ENCODE measurements around the gene OSCAR.

The OSCAR gene, protein sequence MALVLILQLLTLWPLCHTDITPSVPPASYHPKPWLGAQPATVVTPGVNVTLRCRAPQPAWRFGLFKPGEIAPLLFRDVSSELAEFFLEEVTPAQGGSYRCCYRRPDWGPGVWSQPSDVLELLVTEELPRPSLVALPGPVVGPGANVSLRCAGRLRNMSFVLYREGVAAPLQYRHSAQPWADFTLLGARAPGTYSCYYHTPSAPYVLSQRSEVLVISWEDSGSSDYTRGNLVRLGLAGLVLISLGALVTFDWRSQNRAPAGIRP

GRCh38 chr19:54100561-54100960 lies at the start of gene OSCAR:
OSCAR (minus strand) TSS chr19:54100803; CDS start chr19:54100792, 11 bp downstream.
- no peak within 1 kb of the TSS for H3K4me3 ChIP-seq (ENCODE audit: low read length)
- H3K27me3 ChIP-seq (ENCODE audit: control insufficient read depth, insufficient read depth, low read length): no peaks in the 10 kb centered on the region
- no peaks in the 10 kb centered on the region for H3K4me1 ChIP-seq (ENCODE audit: control insufficient read depth, insufficient read depth, low read length)
- no peak for DNase-seq (ENCODE audit: low read depth, low spot score)
- H3K36me3 ChIP-seq (ENCODE audit: control insufficient read depth, insufficient read depth, low read length): no peaks in the 10 kb centered on the region
- H3K9me3 ChIP-seq (ENCODE audit: control insufficient read depth, insufficient read depth, low read length): no peaks in the 10 kb centered on the region
- no peak within 1 kb of the TSS for H3K27ac ChIP-seq (ENCODE audit: low read length)
- WGBS (ENCODE audit: insufficient coverage, insufficient read length): no CpG with 5 or more reads among the region's 5 CpGs

DNA sequence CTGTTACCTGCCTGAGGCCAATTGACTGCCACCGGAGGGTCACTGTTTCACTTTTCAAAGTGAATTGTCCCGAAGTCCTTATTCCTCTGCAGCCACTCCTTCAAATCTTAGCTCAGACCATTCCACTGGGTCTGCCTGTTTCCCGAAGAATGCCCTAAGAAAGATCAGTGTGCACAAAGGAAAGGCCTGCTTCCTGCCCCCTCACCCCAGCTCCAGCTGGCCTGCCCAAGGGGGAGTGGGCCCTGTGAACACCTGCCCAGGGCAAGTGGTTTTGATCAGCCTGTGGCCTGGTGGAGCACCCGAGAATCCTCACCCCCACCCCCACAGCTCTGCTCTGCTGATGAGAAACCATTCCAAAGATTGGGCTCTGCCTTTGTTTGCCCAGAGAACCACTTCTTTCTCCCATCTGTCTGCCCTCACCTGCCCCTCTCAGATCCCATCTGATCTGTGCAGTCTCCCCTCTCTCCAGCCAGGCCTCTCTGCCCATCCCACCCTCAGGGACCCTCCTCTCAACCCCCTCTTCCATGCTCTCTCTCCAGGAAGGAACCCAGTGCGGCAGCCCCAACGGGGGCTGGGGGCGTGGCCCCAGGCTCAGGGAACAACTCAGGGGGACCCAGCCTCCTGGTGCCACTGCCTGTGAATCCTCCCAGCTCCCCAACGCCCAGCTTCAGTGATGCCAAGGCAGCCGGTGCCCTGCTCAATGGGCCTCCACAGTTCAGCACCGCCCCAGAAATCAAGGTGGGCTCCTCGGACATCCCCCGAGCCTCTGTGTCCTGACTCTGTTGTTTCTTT lies 48.6 kb upstream of the OSCAR start:
- DNase-seq (ENCODE audit: low read depth, low spot score): no peak
- Histone ChIP-seq H3K9me3 (ENCODE audit: control insufficient read depth, insufficient read depth, low read length) (no peaks in the 10 kb centered on the region), H3K4me1 (ENCODE audit: control insufficient read depth, insufficient read depth, low read length) (no peaks in the 10 kb centered on the region), H3K27ac (ENCODE audit: low read length) (no peak overlapping the region), H3K36me3 (ENCODE audit: control insufficient read depth, insufficient read depth, low read length) (peaks cover 81% of the 10 kb centered on the region), H3K27me3 (ENCODE audit: control insufficient read depth, insufficient read depth, low read length) (no peaks in the 10 kb centered on the region), H3K4me3 (ENCODE audit: low read length) (no peak overlapping the region)
- no CpG with 5 or more reads among the region's 12 CpGs for WGBS (ENCODE audit: insufficient coverage, insufficient read length)

DNA sequence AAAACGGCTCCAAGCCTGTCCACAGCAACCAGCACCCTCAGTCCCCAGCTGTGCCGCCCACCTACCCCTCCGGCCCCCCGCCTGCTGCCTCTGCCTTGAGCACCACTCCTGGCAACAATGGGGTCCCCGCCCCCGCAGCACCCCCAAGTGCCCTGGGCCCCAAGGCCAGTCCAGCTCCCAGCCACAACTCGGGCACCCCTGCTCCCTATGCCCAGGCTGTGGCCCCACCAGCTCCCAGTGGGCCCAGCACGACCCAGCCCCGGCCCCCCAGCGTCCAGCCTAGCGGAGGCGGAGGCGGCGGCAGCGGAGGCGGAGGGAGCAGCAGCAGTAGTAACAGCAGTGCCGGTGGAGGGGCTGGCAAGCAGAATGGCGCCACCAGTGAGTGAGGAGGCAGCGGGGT lies 47.6 kb upstream of the OSCAR start:
- no peaks in the 10 kb centered on the region for H3K4me1 ChIP-seq (ENCODE audit: control insufficient read depth, insufficient read depth, low read length)
- no peak for DNase-seq (ENCODE audit: low read depth, low spot score)
- H3K4me3 ChIP-seq (ENCODE audit: low read length): no peak overlapping the region
- H3K36me3 ChIP-seq (ENCODE audit: control insufficient read depth, insufficient read depth, low read length): peaks cover 82% of the 10 kb centered on the region
- no CpG with 5 or more reads among the region's 19 CpGs for WGBS (ENCODE audit: insufficient coverage, insufficient read length)
- no peak overlapping the region for H3K27ac ChIP-seq (ENCODE audit: low read length)
- no peaks in the 10 kb centered on the region for H3K9me3 ChIP-seq (ENCODE audit: control insufficient read depth, insufficient read depth, low read length)
- no peaks in the 10 kb centered on the region for H3K27me3 ChIP-seq (ENCODE audit: control insufficient read depth, insufficient read depth, low read length)

DNA sequence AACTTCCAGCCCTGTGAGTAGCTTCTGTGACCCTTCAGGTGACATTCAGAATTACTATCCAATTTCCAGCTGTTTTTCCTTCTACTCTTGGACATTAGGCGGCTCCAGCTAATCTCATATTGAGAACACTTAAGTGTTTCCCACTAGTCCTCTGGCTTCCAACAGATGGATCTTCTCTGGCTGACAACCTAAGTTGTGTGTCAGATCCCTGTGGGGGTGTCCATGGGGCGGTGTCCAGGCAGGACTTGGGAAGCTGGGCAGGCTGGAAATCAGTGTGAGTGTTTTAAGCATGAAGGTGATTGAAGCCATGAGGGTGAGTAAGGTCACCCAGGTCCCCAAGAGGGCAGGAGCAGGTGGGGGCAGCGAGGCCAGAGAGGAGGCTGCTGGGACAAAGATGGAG lies 47.1 kb upstream of the OSCAR start:
- DNase-seq (ENCODE audit: low read depth, low spot score): no peak
- no peaks in the 10 kb centered on the region for H3K9me3 ChIP-seq (ENCODE audit: control insufficient read depth, insufficient read depth, low read length)
- WGBS (ENCODE audit: insufficient coverage, insufficient read length): no CpG with 5 or more reads among the region's 3 CpGs

DNA sequence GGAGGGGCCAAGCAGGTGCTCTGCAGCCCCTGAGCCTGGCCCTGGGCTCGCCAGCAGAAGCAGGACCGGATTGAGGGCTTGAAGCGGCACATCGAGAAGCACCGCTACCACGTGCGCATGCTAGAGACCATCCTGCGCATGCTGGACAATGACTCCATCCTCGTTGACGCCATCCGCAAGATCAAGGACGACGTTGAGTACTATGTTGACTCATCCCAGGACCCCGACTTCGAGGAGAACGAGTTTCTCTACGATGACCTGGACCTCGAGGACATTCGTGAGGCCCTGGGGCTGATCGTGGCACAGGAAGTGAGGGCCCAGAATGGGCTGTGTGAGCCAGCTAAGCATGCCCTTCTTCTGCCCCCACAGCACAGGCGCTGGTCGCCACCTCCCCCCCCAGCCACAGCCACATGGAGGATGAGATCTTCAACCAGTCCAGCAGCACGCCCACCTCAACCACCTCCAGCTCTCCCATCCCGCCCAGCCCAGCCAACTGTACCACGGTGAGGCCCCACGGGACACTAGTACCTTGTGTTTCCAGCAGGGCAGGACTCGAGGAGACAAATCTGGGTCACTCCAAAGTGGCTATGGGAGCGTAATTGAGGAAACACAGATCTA lies 45.0 kb upstream of the OSCAR start:
- H3K27ac ChIP-seq (ENCODE audit: low read length): no peak overlapping the region
- no peak for DNase-seq (ENCODE audit: low read depth, low spot score)
- H3K27me3 ChIP-seq (ENCODE audit: control insufficient read depth, insufficient read depth, low read length): no peaks in the 10 kb centered on the region
- peaks cover 68% of the 10 kb centered on the region for H3K36me3 ChIP-seq (ENCODE audit: control insufficient read depth, insufficient read depth, low read length)
- no peaks in the 10 kb centered on the region for H3K4me1 ChIP-seq (ENCODE audit: control insufficient read depth, insufficient read depth, low read length)
- no peaks in the 10 kb centered on the region for H3K9me3 ChIP-seq (ENCODE audit: control insufficient read depth, insufficient read depth, low read length)
- WGBS (ENCODE audit: insufficient coverage, insufficient read length): no CpG with 5 or more reads among the region's 28 CpGs
- H3K4me3 ChIP-seq (ENCODE audit: low read length): no peak overlapping the region

More for the DNA sequence above, 47.1 kb upstream of the OSCAR start:
- peaks cover 83% of the 10 kb centered on the region for H3K36me3 ChIP-seq (ENCODE audit: control insufficient read depth, insufficient read depth, low read length)
- H3K4me3 ChIP-seq (ENCODE audit: low read length): no peak overlapping the region
- H3K27me3 ChIP-seq (ENCODE audit: control insufficient read depth, insufficient read depth, low read length): no peaks in the 10 kb centered on the region
- no peak overlapping the region for H3K27ac ChIP-seq (ENCODE audit: low read length)
- H3K4me1 ChIP-seq (ENCODE audit: control insufficient read depth, insufficient read depth, low read length): no peaks in the 10 kb centered on the region

DNA sequence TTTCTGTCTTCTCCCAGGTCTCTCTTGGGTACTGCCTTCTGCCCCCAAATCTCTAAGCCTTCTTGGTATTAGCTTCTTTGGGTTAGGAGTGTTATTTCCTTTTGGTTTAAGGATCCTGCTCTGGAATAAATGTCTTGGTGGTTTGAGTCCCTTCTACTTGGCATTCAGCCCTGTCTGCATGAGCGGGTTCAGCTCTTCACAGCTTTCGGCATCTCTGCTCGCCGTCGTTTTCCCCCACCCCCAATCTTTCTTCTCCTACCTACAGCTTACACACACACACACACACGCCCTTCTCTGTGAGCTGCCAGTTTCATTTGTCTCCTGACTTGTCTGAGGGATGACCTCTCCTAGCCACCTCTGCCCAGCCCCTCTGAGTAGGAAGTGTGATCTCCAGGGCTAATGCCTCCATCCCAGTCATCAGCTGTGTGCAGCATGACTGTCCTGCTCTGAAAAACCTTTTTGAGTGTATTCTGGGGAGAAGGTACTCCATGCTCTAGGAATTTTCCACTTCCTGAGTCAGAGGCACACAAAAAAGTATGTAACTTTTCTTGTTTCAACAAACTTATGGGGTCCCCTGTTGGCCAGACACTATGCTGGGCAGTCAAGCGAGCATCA lies 41.7 kb upstream of the OSCAR start:
- DNase-seq (ENCODE audit: low read depth, low spot score): no peak
- WGBS (ENCODE audit: insufficient coverage, insufficient read length): no CpG with 5 or more reads among the region's 7 CpGs
- Histone ChIP-seq H3K4me3 (ENCODE audit: low read length) (no peak overlapping the region), H3K9me3 (ENCODE audit: control insufficient read depth, insufficient read depth, low read length) (no peaks in the 10 kb centered on the region), H3K27me3 (ENCODE audit: control insufficient read depth, insufficient read depth, low read length) (no peaks in the 10 kb centered on the region), H3K36me3 (ENCODE audit: control insufficient read depth, insufficient read depth, low read length) (peaks cover 47% of the 10 kb centered on the region), H3K27ac (ENCODE audit: low read length) (no peak overlapping the region), H3K4me1 (ENCODE audit: control insufficient read depth, insufficient read depth, low read length) (peaks cover 4% of the 10 kb centered on the region; the same call in 1 of the 2 replicates)

DNA sequence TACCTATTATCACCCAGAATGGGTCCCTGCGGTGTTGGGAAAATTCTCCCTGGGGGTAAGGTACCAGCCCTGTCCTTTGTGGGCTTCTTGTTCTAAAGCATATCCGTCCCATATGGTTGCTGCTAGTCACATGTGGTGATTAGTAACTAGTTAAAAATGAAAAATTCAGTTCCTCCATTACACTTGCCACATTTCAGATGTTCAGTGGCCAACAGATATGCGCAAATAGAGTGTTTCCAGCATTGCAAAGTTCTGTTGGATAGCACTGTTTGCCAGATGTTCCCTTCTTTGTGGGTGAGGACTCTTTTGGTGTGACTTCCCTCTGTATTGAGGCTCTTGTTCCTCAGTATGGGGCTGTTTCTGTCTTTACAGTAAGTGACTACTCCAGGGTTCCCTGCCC lies 40.8 kb upstream of the OSCAR start:
- Histone ChIP-seq H3K27ac (ENCODE audit: low read length) (no peak overlapping the region), H3K4me1 (ENCODE audit: control insufficient read depth, insufficient read depth, low read length) (peaks cover 4% of the 10 kb centered on the region; the same call in 1 of the 2 replicates), H3K4me3 (ENCODE audit: low read length) (no peak overlapping the region), H3K27me3 (ENCODE audit: control insufficient read depth, insufficient read depth, low read length) (no peaks in the 10 kb centered on the region), H3K9me3 (ENCODE audit: control insufficient read depth, insufficient read depth, low read length) (no peaks in the 10 kb centered on the region), H3K36me3 (ENCODE audit: control insufficient read depth, insufficient read depth, low read length) (peaks cover 38% of the 10 kb centered on the region)
- DNase-seq (ENCODE audit: low read depth, low spot score): no peak
- no CpG with 5 or more reads among the region's 3 CpGs for WGBS (ENCODE audit: insufficient coverage, insufficient read length)

GRCh38 chr19:54138489-54139256 lies 38.1 kb upstream of the OSCAR start:
- no peak for DNase-seq (ENCODE audit: low read depth, low spot score)

DNA sequence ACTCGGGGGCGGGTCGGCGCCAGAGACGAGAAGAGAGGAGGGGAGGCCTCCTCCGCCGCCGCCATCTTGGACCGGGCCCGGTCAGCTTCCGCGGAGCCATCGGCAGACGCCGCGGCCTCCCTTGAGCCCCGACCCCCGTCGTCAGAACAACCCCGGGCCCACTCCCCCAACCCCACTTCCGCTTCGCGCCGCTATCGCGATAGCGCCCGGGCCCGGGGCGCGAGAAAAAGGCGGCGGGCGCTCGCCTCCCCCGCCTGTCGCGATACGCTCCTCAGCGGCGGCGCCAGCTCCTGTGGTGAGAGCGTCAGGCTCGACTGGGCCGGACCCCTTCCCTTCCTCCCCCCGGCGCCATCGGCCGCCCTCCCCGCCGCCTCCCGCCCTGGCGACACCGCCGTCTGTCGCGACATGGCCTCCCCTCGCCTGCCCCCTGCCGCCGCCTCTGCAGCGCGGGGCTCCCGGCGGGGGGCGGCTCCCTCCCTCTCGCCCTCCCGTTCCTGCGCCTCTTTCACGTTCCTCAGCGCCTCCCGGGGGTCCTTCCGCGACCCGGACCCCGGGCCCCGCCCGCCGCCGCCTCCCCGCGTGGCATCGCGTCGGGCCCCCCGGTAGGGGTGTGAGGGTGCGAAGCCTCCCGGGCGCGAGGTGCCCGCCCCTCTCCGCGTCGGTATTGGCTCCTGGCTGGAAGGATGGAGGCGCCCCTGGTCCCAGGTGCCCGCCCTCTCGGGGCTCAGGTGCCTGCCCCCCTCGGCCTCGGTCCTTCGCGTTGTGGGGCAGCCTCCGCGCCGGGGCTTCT lies 37.3 kb upstream of the OSCAR start, which contains the start of gene CNOT3:
CNOT3 (plus strand) TSS at position 64 of the 790 bp plus-strand sequence. CDS start 5,217 bp downstream, outside the sequence.
- H3K36me3 ChIP-seq (ENCODE audit: control insufficient read depth, insufficient read depth, low read length): peaks cover 5% of the 10 kb centered on the region
- DNase-seq (ENCODE audit: low read depth, low spot score): no peak
- no peak within 1 kb of the TSS for H3K27ac ChIP-seq (ENCODE audit: low read length)
- H3K4me1 ChIP-seq (ENCODE audit: control insufficient read depth, insufficient read depth, low read length): peaks cover 4% of the 10 kb centered on the region; the same call in 1 of the 2 replicates
- no peaks in the 10 kb centered on the region for H3K9me3 ChIP-seq (ENCODE audit: control insufficient read depth, insufficient read depth, low read length)
- H3K4me3 ChIP-seq (ENCODE audit: low read length): peak within 1 kb of the TSS; percentile 87
- no peaks in the 10 kb centered on the region for H3K27me3 ChIP-seq (ENCODE audit: control insufficient read depth, insufficient read depth, low read length)
- WGBS (ENCODE audit: insufficient coverage, insufficient read length): no CpG with 5 or more reads among the region's 103 CpGs

More at GRCh38 chr19:54138489-54139256, 38.1 kb upstream of the OSCAR start:
- WGBS (ENCODE audit: insufficient coverage, insufficient read length): no CpG with 5 or more reads among the region's 31 CpGs
- H3K9me3 ChIP-seq (ENCODE audit: control insufficient read depth, insufficient read depth, low read length): no peaks in the 10 kb centered on the region
- H3K4me3 ChIP-seq (ENCODE audit: low read length): peak overlapping the region; percentile 87; the same call in 1 of the 2 replicates
- H3K27ac ChIP-seq (ENCODE audit: low read length): no peak overlapping the region
- H3K4me1 ChIP-seq (ENCODE audit: control insufficient read depth, insufficient read depth, low read length): peaks cover 4% of the 10 kb centered on the region; the same call in 1 of the 2 replicates
- H3K36me3 ChIP-seq (ENCODE audit: control insufficient read depth, insufficient read depth, low read length): peaks cover 13% of the 10 kb centered on the region
- H3K27me3 ChIP-seq (ENCODE audit: control insufficient read depth, insufficient read depth, low read length): no peaks in the 10 kb centered on the region

All from iPS DF 6.9 (cell line).